ENCODE data around the gene GPR18.

GPR18 gene

GRCh38 chr13:99217461-99218110 lies 40.6 kb downstream of the GPR18 start:
- no peaks in the 10 kb centered on the region for H3K27me3 ChIP-seq (ENCODE audit: insufficient read depth, poor library complexity, severe bottlenecking)
- TF ChIP-seq, protein P1, sequence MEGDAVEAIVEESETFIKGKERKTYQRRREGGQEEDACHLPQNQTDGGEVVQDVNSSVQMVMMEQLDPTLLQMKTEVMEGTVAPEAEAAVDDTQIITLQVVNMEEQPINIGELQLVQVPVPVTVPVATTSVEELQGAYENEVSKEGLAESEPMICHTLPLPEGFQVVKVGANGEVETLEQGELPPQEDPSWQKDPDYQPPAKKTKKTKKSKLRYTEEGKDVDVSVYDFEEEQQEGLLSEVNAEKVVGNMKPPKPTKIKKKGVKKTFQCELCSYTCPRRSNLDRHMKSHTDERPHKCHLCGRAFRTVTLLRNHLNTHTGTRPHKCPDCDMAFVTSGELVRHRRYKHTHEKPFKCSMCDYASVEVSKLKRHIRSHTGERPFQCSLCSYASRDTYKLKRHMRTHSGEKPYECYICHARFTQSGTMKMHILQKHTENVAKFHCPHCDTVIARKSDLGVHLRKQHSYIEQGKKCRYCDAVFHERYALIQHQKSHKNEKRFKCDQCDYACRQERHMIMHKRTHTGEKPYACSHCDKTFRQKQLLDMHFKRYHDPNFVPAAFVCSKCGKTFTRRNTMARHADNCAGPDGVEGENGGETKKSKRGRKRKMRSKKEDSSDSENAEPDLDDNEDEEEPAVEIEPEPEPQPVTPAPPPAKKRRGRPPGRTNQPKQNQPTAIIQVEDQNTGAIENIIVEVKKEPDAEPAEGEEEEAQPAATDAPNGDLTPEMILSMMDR (IDR thresholded peaks at IDR 0.05; ENCODE audit: poor library complexity, severe bottlenecking) = no peak
- H3K27ac ChIP-seq (ENCODE audit: poor library complexity, severe bottlenecking) = no peak overlapping the region
- H3K9me3 ChIP-seq (ENCODE audit: severe bottlenecking) = no peaks in the 10 kb centered on the region
- DNase-seq (ENCODE audit: low spot score) (no peak), ATAC-seq (ENCODE audit: low read depth) (no peak)
- no peaks in the 10 kb centered on the region for H3K4me1 ChIP-seq (ENCODE audit: insufficient read depth, poor library complexity, severe bottlenecking)
- peaks cover 4% of the 10 kb centered on the region; the same call in 1 of the 2 replicates for H3K36me3 ChIP-seq (ENCODE audit: low read depth)
- no peak overlapping the region for H3K4me3 ChIP-seq (ENCODE audit: severe bottlenecking)

GRCh38 chr13:99215184-99215830 lies 42.9 kb downstream of the GPR18 start:
- Histone ChIP-seq H3K27ac (ENCODE audit: poor library complexity, severe bottlenecking) (no peak overlapping the region), H3K4me1 (ENCODE audit: insufficient read depth, poor library complexity, severe bottlenecking) (peaks cover 4% of the 10 kb centered on the region), H3K36me3 (ENCODE audit: low read depth) (peaks cover 7% of the 10 kb centered on the region; the same call in 1 of the 2 replicates), H3K4me3 (ENCODE audit: severe bottlenecking) (no peak overlapping the region), H3K27me3 (ENCODE audit: insufficient read depth, poor library complexity, severe bottlenecking) (no peaks in the 10 kb centered on the region), H3K9me3 (ENCODE audit: severe bottlenecking) (no peaks in the 10 kb centered on the region)
- no peak for ATAC-seq (ENCODE audit: low read depth)
- DNase-seq (ENCODE audit: low spot score) = no peak
- TF ChIP-seq, protein P1 (IDR thresholded peaks at IDR 0.05; ENCODE audit: poor library complexity, severe bottlenecking) = no peak

DNA sequence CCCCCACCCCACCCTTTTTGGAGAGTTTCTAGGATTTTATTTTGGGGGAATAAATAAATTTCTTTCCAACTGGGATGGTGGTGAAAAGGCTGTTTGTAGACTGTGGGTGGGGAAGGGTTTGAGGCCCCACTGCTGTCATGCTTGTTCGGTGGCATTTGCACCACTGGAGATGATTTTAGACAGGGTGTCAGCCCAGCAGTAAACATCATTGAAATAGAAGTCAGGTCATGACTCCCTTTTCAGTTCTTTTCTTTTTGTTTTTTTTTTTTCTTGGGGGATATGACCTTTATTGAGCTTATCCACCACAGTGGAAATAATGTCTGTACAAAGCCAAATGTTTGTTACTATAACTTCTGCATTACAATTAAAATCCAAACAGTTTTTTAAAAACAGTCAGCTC lies 43.4 kb downstream of the GPR18 start:
- Histone ChIP-seq H3K27me3 (ENCODE audit: insufficient read depth, poor library complexity, severe bottlenecking) (no peaks in the 10 kb centered on the region), H3K36me3 (ENCODE audit: low read depth) (peaks cover 7% of the 10 kb centered on the region; the same call in 1 of the 2 replicates), H3K9me3 (ENCODE audit: severe bottlenecking) (no peaks in the 10 kb centered on the region), H3K4me3 (ENCODE audit: severe bottlenecking) (no peak overlapping the region), H3K27ac (ENCODE audit: poor library complexity, severe bottlenecking) (no peak overlapping the region), H3K4me1 (ENCODE audit: insufficient read depth, poor library complexity, severe bottlenecking) (peaks cover 4% of the 10 kb centered on the region)
- no peak for DNase-seq (ENCODE audit: low spot score)
- TF ChIP-seq, protein P1 (IDR thresholded peaks at IDR 0.05; ENCODE audit: poor library complexity, severe bottlenecking) = no peak
- no peak for ATAC-seq (ENCODE audit: low read depth)

- Histone ChIP-seq H3K27ac (ENCODE audit: poor library complexity, severe bottlenecking) (no peak overlapping the region), H3K36me3 (ENCODE audit: low read depth) (peaks cover 7% of the 10 kb centered on the region; the same call in 1 of the 2 replicates), H3K4me3 (ENCODE audit: severe bottlenecking) (no peak overlapping the region), H3K9me3 (ENCODE audit: severe bottlenecking) (no peaks in the 10 kb centered on the region), H3K27me3 (ENCODE audit: insufficient read depth, poor library complexity, severe bottlenecking) (no peaks in the 10 kb centered on the region), H3K4me1 (ENCODE audit: insufficient read depth, poor library complexity, severe bottlenecking) (peaks cover 4% of the 10 kb centered on the region)
- ATAC-seq (ENCODE audit: low read depth) (no peak), DNase-seq (ENCODE audit: low spot score) (no peak)
- TF ChIP-seq, protein P1 (IDR thresholded peaks at IDR 0.05; ENCODE audit: poor library complexity, severe bottlenecking) = no peak
Measured at GRCh38 chr13:99214232-99214631, 43.9 kb downstream of the GPR18 start.
